GM12878 (cell line): Measurements from ENCODE around the gene RGL1. TPM values are rescaled to one million over a fixed set of nuclear protein-coding genes. Genes with fewer than 3 reads are reported as not detected.

Experiments
- ATAC-seq: fragments of 200-7000 bp; cut with Tn5 transposase; 3 replicates; pipeline ENCODE4 v1.9.1; 2020; ENCODE audit warnings: mild to moderate bottlenecking, moderate library complexity
- BruUV-seq: library from RNA; stranded (reverse); fragments of 400-500 nt; replicated peaks from 2 replicates; lab custom pipeline; 2021; lab: Mats Ljungman, UMichigan
- CTCF ChIA-PET: fragments of 300-600 bp; sonication (Branson Sonifier 250); formaldehyde crosslinking; extraction: SDS; loops from one replicate; lab custom pipeline; 2021; ENCODE audit warnings: inconsistent platforms; lab: Yijun Ruan, JAX
- POLR2A ChIA-PET: fragments of 350-600 bp; formaldehyde crosslinking; extraction: SDS; loops from one replicate; lab custom pipeline; 2021; ENCODE audit warnings: inconsistent platforms; lab: Charles Lee
- RAD21 ChIA-PET: fragments of 300-600 bp; sonication (Branson Sonifier 250); formaldehyde crosslinking; loops from one replicate; lab custom pipeline; 2023; ENCODE audit warnings: antibody characterized with exemption; ENCODE audit not compliant: unreplicated experiment; lab: Charles Lee
- SMC1A ChIA-PET: fragments of 300-600 bp; sonication (Branson Sonifier 250); formaldehyde crosslinking; loops from one replicate; lab custom pipeline; 2023; ENCODE audit not compliant: unreplicated experiment, uncharacterized antibody; lab: Charles Lee
- DNase-seq: peaks from one replicate; pipeline ENCODE4 v3.0.0-alpha.2; 2011; ENCODE audit warnings: low read depth, low spot score
- FAIRE-seq: peaks from 3 replicates; lab custom pipeline; 2011; peaks lifted over from hg19 to GRCh38; lab: Jason Lieb, UNC
- H2AFZ ChIP-seq: 2 replicates; pipeline ENCODE4 v1.6.0; 2011; ENCODE audit warnings: low read depth, low read length, control low read depth; ENCODE audit not compliant: control insufficient read depth
- H3K27ac ChIP-seq: 2 replicates; pipeline ENCODE4 v1.5.1; 2011; ENCODE audit warnings: control low read depth; ENCODE audit not compliant: control insufficient read depth, insufficient read depth
- H3K27me3 ChIP-seq, 2 experiments: replicated peaks in 1 of 2; 2 replicates each; pipeline versions ENCODE4 v1.6.0 to v1.6.1; 2011; ENCODE audit warnings: low read length in 1 of 2; ENCODE audit not compliant: control insufficient read depth in 2 of 2, insufficient read depth in 2 of 2
- H3K36me3 ChIP-seq, 2 experiments: 2 replicates each; pipeline ENCODE4 v1.5.1; 2011; ENCODE audit warnings: low read length in 1 of 2; ENCODE audit not compliant: control insufficient read depth in 2 of 2, insufficient read depth in 2 of 2
- H3K4me1 ChIP-seq: 2 replicates; pipeline ENCODE4 v1.6.1; 2011; ENCODE audit warnings: mild to moderate bottlenecking, low read length, moderate library complexity, mixed read lengths; ENCODE audit not compliant: control insufficient read depth, insufficient read depth
- H3K4me2 ChIP-seq: 2 replicates; pipeline ENCODE4 v1.6.0; 2011; ENCODE audit warnings: control low read depth; ENCODE audit not compliant: control insufficient read depth, insufficient read depth
- H3K4me3 ChIP-seq: fragments of 200-600 bp; sonication (generic); 2 replicates; pipeline ENCODE4 v1.5.1; 2016
- H3K79me2 ChIP-seq: 2 replicates; pipeline ENCODE4 v1.6.0; 2011; ENCODE audit warnings: low read length; ENCODE audit not compliant: control insufficient read depth, insufficient read depth
- H3K9ac ChIP-seq: 2 replicates; pipeline ENCODE4 v1.8.0; 2011; ENCODE audit warnings: low read length, control low read depth, mixed read lengths; ENCODE audit not compliant: control insufficient read depth, insufficient read depth
- H3K9me3 ChIP-seq: replicated peaks from 3 replicates; pipeline ENCODE4 v1.5.1; 2011; ENCODE audit warnings: mild to moderate bottlenecking, low read length; ENCODE audit not compliant: control insufficient read depth, insufficient read depth
- H4K20me1 ChIP-seq: 2 replicates; pipeline ENCODE4 v1.6.0; 2011; ENCODE audit not compliant: control insufficient read depth, insufficient read depth
- BCL11A ChIP-seq: IDR thresholded peaks from 2 replicates; pipeline ENCODE4 v1.6.1; 2011; ENCODE audit warnings: low read depth, low read length
- CBX3 ChIP-seq: fragments of 200-600 bp; sonication (generic); IDR thresholded peaks from 2 replicates; pipeline ENCODE4 v1.6.1; 2016; ENCODE audit warnings: low read depth, borderline replicate concordance
- FOS ChIP-seq: IDR thresholded peaks from 3 replicates; pipeline ENCODE4 v1.6.1; 2011; ENCODE audit warnings: borderline replicate concordance; ENCODE audit not compliant: insufficient read length; ENCODE audit errors: extremely low read depth
- JUNB ChIP-seq: IDR thresholded peaks from 2 replicates; pipeline ENCODE4 v1.6.1; 2016; ENCODE audit warnings: antibody characterized with exemption, mild to moderate bottlenecking
- PRDM15 ChIP-seq: fragments of 450-650 bp; formaldehyde crosslinking; IDR thresholded peaks from 2 replicates; pipeline ENCODE4 v1.4.0; 2020; ENCODE audit warnings: mild to moderate bottlenecking, moderate library complexity
- REST ChIP-seq: IDR thresholded peaks from 2 replicates; pipeline ENCODE4 v1.6.1; 2012; ENCODE audit warnings: mild to moderate bottlenecking, low read depth, low read length
- ZZZ3 ChIP-seq: IDR thresholded peaks from 2 replicates; pipeline ENCODE4 v1.6.1; 2011; ENCODE audit warnings: low read depth; ENCODE audit not compliant: control insufficient read depth, insufficient read length
- WGBS: methylation state at CpG from one replicate; pipeline ENCODE4 v1.1.6; 2016; ENCODE audit warnings: low lambda C conversion rate; ENCODE audit not compliant: insufficient replicate concordance, insufficient coverage; ENCODE audit errors: missing lambda C conversion rate; 5-methylcytosine and 5-hydroxymethylcytosine counted together
- in situ Hi-C: fragments of 300-500 bp; cut with MboI; formaldehyde crosslinking; loops from 9 replicates; pipeline ENCODE4 v1.14.3; 2018; ENCODE audit warnings: mixed read lengths
- intact Hi-C: fragments of 100-400 bp; cut with micrococcal nuclease; formaldehyde crosslinking; loops from one replicate; pipeline ENCODE4 v1.14.2; 2022; ENCODE audit not compliant: unreplicated experiment
- polyA plus RNA-seq, 11 experiments: library from polyadenylated mRNA; depleted of rRNA in 4 of 11; unstranded in 6 of 11; stranded (reverse) in 5 of 11; fragments of >200 nt; fragmentation: Nextera tagmentation in 4 of 11; fragmentation: Illumina TruSeq in 1 of 11; extraction: Ambion mirVana in 4 of 11; extraction: Trizol in 1 of 11; gene quantifications; 1 replicate in 1 of 11; 2 replicates in 10 of 11; pipeline versions ENCODE4 v1.2.1 to v1.2.3, GENCODE V29; 2011 to 2016; ENCODE audit warnings: inconsistent platforms in 2 of 11, missing spikeins in 2 of 11, low read depth in 1 of 11
- total RNA-seq, 4 experiments: library from RNA; depleted of rRNA in 3 of 4; stranded (reverse); fragments of >200 nt in 3 of 4; fragmentation: Illumina TruSeq in 1 of 4; extraction: Trizol in 1 of 4; gene quantifications; 2 replicates each; pipeline versions ENCODE4 v1.2.1 to v1.2.3, GENCODE V29; 2013 to 2021

RGL1 gene
- total and polyA plus RNA-seq, 10 of the 15 experiments (the other 5 are each of a cell fraction or from before 2014, with no cell fraction given): 8.1 to 25.0 (median 19.0) TPM

- TF ChIP-seq PRDM15 (no peak), REST (no peak), CBX3 (no peak), FOS (no peak), JUNB (no peak), ZZZ3 (no peak), BCL11A (no peak)
- Histone ChIP-seq H4K20me1 (no peaks in the 10 kb centered on the region), H3K36me3 (peaks cover 2 to 7% of the 10 kb centered on the region in 2 experiments; a peak in 3 of 4 replicates), H3K4me1 (peaks cover 32% of the 10 kb centered on the region), H3K27me3 (no peaks in the 10 kb centered on the region), H3K9ac (no peak overlapping the region), H3K27ac (no peak overlapping the region), H3K4me3 (no peak overlapping the region), H3K9me3 (no peaks in the 10 kb centered on the region; the same call in 2 of the 3 replicates), H3K4me2 (no peak overlapping the region), H2AFZ (no peak overlapping the region), H3K79me2 (peaks cover 42% of the 10 kb centered on the region)
- in situ Hi-C loops (no loop called here), intact Hi-C loops (no loop called here)
- FAIRE-seq (no peak), ATAC-seq (no peak), DNase-seq (no peak)
- BruUV-seq: no TSS peak
- RAD21 ChIA-PET: no interaction called here
- SMC1A ChIA-PET: interaction anchor here (1.2 to 2.3 kb wide), 4 partner anchors 11 to 33 kb away, joined by 3 to 7 read pairs (median 4); no protein-coding TSS in a partner anchor
- POLR2A ChIA-PET: no interaction called here
- CTCF ChIA-PET: interaction anchor here (0.8 kb wide), 1 partner anchor 10 kb away, joined by 3 read pairs; no protein-coding TSS in a partner anchor
- 68% methylated on average over 2 of the region's 2 CpGs for WGBS
These were observed 33.3 kb downstream of the RGL1 start for GRCh38 chr1:183838221-183838620.
